Prostate gland (tissue), 2 donors: Measurements from ENCODE around the gene C4orf50.

ENCODE experiments used
- CTCF ChIP-seq, 4 experiments: fragments of 200-600 bp in 2 of 4; fragments of 450-650 bp in 2 of 4; sonication (generic) in 2 of 4; IDR thresholded peaks; 1 replicate in 3 of 4; 2 replicates in 1 of 4; pipeline ENCODE4 v1.5.1; 2016 to 2019; ENCODE audit warnings: antibody characterized with exemption in 4 of 4, mild to moderate bottlenecking in 2 of 4, moderate library complexity in 2 of 4
- POLR2A ChIP-seq: fragments of 450-650 bp; IDR thresholded peaks from one replicate; pipeline ENCODE4 v1.6.1; 2016; ENCODE audit warnings: antibody characterized with exemption, mild to moderate bottlenecking
- POLR2AphosphoS5 ChIP-seq: sonication (generic); formaldehyde crosslinking; IDR thresholded peaks from one replicate; pipeline ENCODE4 v1.6.1; 2017; ENCODE audit warnings: antibody characterized with exemption

- no peak for TF ChIP-seq CTCF (IDR thresholded peaks at IDR 0.05)
- no peak for TF ChIP-seq POLR2A
- TF ChIP-seq POLR2AphosphoS5, result no peak
Observed at GRCh38 chr4:5993876-5994811, 24.1 kb downstream of the C4orf50 start.
